ENCODE measurements around the gene FN1. TPM values are rescaled to one million over a fixed set of nuclear protein-coding genes. Genes with fewer than 3 reads are reported as not detected.

Gene FN1
- total and polyA plus RNA-seq, 4 donors, result 339 to 1,753 (median 934) TPM

- ATAC-seq (ENCODE audit: insufficient read depth, low FRiP score) (no peak), DNase-seq (no peak)
- H3K27me3 ChIP-seq (ENCODE audit: control insufficient read depth in 3 of 3, insufficient read depth in 3 of 3, low read length in 2 of 3), result no peaks in the 10 kb centered on the region
- peaks cover 11 to 67% (median 28%) of the 10 kb centered on the region in 4 donors for H3K36me3 ChIP-seq (ENCODE audit: control insufficient read depth in 4 of 4, insufficient read depth in 4 of 4, low read length in 4 of 4)
- TF ChIP-seq, protein P1, sequence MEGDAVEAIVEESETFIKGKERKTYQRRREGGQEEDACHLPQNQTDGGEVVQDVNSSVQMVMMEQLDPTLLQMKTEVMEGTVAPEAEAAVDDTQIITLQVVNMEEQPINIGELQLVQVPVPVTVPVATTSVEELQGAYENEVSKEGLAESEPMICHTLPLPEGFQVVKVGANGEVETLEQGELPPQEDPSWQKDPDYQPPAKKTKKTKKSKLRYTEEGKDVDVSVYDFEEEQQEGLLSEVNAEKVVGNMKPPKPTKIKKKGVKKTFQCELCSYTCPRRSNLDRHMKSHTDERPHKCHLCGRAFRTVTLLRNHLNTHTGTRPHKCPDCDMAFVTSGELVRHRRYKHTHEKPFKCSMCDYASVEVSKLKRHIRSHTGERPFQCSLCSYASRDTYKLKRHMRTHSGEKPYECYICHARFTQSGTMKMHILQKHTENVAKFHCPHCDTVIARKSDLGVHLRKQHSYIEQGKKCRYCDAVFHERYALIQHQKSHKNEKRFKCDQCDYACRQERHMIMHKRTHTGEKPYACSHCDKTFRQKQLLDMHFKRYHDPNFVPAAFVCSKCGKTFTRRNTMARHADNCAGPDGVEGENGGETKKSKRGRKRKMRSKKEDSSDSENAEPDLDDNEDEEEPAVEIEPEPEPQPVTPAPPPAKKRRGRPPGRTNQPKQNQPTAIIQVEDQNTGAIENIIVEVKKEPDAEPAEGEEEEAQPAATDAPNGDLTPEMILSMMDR (IDR thresholded peaks at IDR 0.05; ENCODE audit: control extremely low read depth, extremely low read depth), result no peak
- H3K27ac ChIP-seq (ENCODE audit: low read depth in 1 of 2, low read length in 1 of 2), result no peak overlapping the region
- H3K4me1 ChIP-seq (ENCODE audit: control insufficient read depth in 5 of 5, insufficient read depth in 5 of 5, low read length in 5 of 5), result no peaks in the 10 kb centered on the region
- no peak overlapping the region for H3K9ac ChIP-seq (ENCODE audit: insufficient read depth in 1 of 2, low read length in 2 of 2)
- H3K4me3 ChIP-seq, result no peak overlapping the region
- peaks cover 0 to 2% (median 0%) of the 10 kb centered on the region in 4 donors for H3K9me3 ChIP-seq (ENCODE audit: control insufficient read depth in 4 of 4, insufficient read depth in 3 of 4, low read length in 3 of 4)
- WGBS, 2 donors, result 87% methylated on average over 2 of the region's 2 CpGs
Measured at GRCh38 chr2:215363039-215363438, 72.8 kb downstream of the FN1 start.

DNA sequence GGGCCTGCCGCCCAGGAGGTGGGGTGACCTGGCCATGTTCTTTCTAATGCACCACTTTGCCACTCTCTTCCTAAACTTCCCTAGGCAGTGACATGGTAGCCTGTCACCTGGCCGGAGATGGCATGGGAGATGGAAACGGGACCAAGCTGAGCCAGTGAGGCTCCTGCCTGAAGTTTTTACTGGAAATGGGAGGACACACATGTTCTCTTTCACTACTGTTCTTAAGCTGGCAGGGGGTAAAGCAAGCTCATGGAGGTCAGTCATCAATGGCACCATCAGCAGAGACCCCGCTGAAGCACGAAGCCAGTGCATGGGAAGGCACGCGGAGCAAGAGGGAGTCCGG is 73.3 kb downstream of the FN1 start:
- no peak for ATAC-seq (ENCODE audit: insufficient read depth, low FRiP score)

GRCh38 chr2:215361876-215362561 is 73.8 kb downstream of the FN1 start:
- Histone ChIP-seq H3K27ac (ENCODE audit: low read depth in 1 of 2, low read length in 1 of 2) (no peak overlapping the region), H3K27me3 (ENCODE audit: control insufficient read depth in 3 of 3, insufficient read depth in 3 of 3, low read length in 2 of 3) (no peaks in the 10 kb centered on the region), H3K36me3 (ENCODE audit: control insufficient read depth in 4 of 4, insufficient read depth in 4 of 4, low read length in 4 of 4) (peaks cover 8 to 57% (median 25%) of the 10 kb centered on the region in 4 donors), H3K9me3 (ENCODE audit: control insufficient read depth in 4 of 4, insufficient read depth in 3 of 4, low read length in 3 of 4) (no peaks in the 10 kb centered on the region), H3K9ac (ENCODE audit: insufficient read depth in 1 of 2, low read length in 2 of 2) (no peak overlapping the region), H3K4me3 (no peak overlapping the region), H3K4me1 (ENCODE audit: control insufficient read depth in 5 of 5, insufficient read depth in 5 of 5, low read length in 5 of 5) (no peaks in the 10 kb centered on the region)
- no peak for DNase-seq
- WGBS, 2 donors, result 80 to 83% methylated on average over 6 of the region's 6 CpGs
- TF ChIP-seq, protein P1 (IDR thresholded peaks at IDR 0.05; ENCODE audit: control extremely low read depth, extremely low read depth), result no peak
- ATAC-seq (ENCODE audit: insufficient read depth, low FRiP score), result no peak

More for the DNA sequence above, 73.3 kb downstream of the FN1 start:
- no peaks in the 10 kb centered on the region for H3K4me1 ChIP-seq (ENCODE audit: control insufficient read depth in 5 of 5, insufficient read depth in 5 of 5, low read length in 5 of 5)
- no peak for DNase-seq
- no peak overlapping the region for H3K4me3 ChIP-seq
- no peak overlapping the region for H3K9ac ChIP-seq (ENCODE audit: insufficient read depth in 1 of 2, low read length in 2 of 2)
- no peaks in the 10 kb centered on the region for H3K27me3 ChIP-seq (ENCODE audit: control insufficient read depth in 3 of 3, insufficient read depth in 3 of 3, low read length in 2 of 3)
- no peak overlapping the region for H3K27ac ChIP-seq (ENCODE audit: low read depth in 1 of 2, low read length in 1 of 2)
- H3K36me3 ChIP-seq (ENCODE audit: control insufficient read depth in 4 of 4, insufficient read depth in 4 of 4, low read length in 4 of 4), result peaks cover 8 to 62% (median 25%) of the 10 kb centered on the region in 4 donors
- no peaks in the 10 kb centered on the region for H3K9me3 ChIP-seq (ENCODE audit: control insufficient read depth in 4 of 4, insufficient read depth in 3 of 4, low read length in 3 of 4)
- TF ChIP-seq, protein P1 (IDR thresholded peaks at IDR 0.05; ENCODE audit: control extremely low read depth, extremely low read depth), result no peak
- WGBS, 2 donors, result 97% methylated on average over 8 of the region's 8 CpGs
